ENCODE results near the gene PROM2. TPM values are rescaled to one million over a fixed set of nuclear protein-coding genes. Genes with fewer than 3 reads are reported as not detected.

PROM2 gene
- total and polyA plus RNA-seq, 11 donors, result 0.35 to 1.9 (median 1.1) TPM

- H3K27me3 ChIP-seq, result no peaks in the 10 kb centered on the region
- TF ChIP-seq, protein P1, sequence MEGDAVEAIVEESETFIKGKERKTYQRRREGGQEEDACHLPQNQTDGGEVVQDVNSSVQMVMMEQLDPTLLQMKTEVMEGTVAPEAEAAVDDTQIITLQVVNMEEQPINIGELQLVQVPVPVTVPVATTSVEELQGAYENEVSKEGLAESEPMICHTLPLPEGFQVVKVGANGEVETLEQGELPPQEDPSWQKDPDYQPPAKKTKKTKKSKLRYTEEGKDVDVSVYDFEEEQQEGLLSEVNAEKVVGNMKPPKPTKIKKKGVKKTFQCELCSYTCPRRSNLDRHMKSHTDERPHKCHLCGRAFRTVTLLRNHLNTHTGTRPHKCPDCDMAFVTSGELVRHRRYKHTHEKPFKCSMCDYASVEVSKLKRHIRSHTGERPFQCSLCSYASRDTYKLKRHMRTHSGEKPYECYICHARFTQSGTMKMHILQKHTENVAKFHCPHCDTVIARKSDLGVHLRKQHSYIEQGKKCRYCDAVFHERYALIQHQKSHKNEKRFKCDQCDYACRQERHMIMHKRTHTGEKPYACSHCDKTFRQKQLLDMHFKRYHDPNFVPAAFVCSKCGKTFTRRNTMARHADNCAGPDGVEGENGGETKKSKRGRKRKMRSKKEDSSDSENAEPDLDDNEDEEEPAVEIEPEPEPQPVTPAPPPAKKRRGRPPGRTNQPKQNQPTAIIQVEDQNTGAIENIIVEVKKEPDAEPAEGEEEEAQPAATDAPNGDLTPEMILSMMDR (IDR thresholded peaks at IDR 0.05), result no peak
- TF ChIP-seq POLR2A (IDR thresholded peaks at IDR 0.05), result no peak
- intact Hi-C loops (cut with DNase I), result loop anchor here in 6 of 10 donors (5.0 to 10.0 kb wide), 4 partner anchors 84 to 126 kb away; no protein-coding TSS in a partner anchor
- no peak overlapping the region for H3K4me3 ChIP-seq
- H3K9me3 ChIP-seq, result no peaks in the 10 kb centered on the region
- WGBS, 4 donors, result 75 to 90% (median 81%) methylated on average over 13 of the region's 13 CpGs
- no peaks in the 10 kb centered on the region for H3K4me1 ChIP-seq
- DNase-seq (peak in 1 of 5 donors; percentile 44), ATAC-seq (no peak)
- no peak overlapping the region for H3K27ac ChIP-seq
- no peaks in the 10 kb centered on the region for H3K36me3 ChIP-seq
These were observed 44.4 kb downstream of the PROM2 start for GRCh38 chr2:95318431-95319220.

GRCh38 chr2:95319481-95320343 lies 45.5 kb downstream of the PROM2 start:
- Histone ChIP-seq H3K36me3 (no peaks in the 10 kb centered on the region), H3K9me3 (no peaks in the 10 kb centered on the region), H3K27me3 (no peaks in the 10 kb centered on the region), H3K27ac (no peak overlapping the region), H3K4me1 (no peaks in the 10 kb centered on the region), H3K4me3 (no peak overlapping the region)
- intact Hi-C loops (cut with DNase I), result loop anchor here in 6 of 10 donors (5.0 to 10.0 kb wide), 4 partner anchors 85 to 127 kb away; no protein-coding TSS in a partner anchor
- TF ChIP-seq, protein P1 (IDR thresholded peaks at IDR 0.05), result no peak
- TF ChIP-seq POLR2A (IDR thresholded peaks at IDR 0.05), result no peak
- DNase-seq (peak in 1 of 5 donors; percentile 37), ATAC-seq (no peak)
- 78 to 87% (median 82%) methylated on average over 18 to 23 of the region's 23 CpGs for WGBS, 4 donors

GRCh38 chr2:95320344-95320712 lies 46.1 kb downstream of the PROM2 start:
- DNase-seq (peak in 1 of 5 donors; percentile 33), ATAC-seq (no peak)
- Histone ChIP-seq H3K9me3 (no peaks in the 10 kb centered on the region), H3K4me3 (no peak overlapping the region), H3K4me1 (no peaks in the 10 kb centered on the region), H3K36me3 (no peaks in the 10 kb centered on the region), H3K27me3 (no peaks in the 10 kb centered on the region), H3K27ac (no peak overlapping the region)
- intact Hi-C loops (cut with DNase I), result no loop called here
- 66 to 75% (median 73%) methylated on average over 10 to 11 of the region's 11 CpGs for WGBS, 4 donors
- TF ChIP-seq, protein P1 (IDR thresholded peaks at IDR 0.05), result no peak
- TF ChIP-seq POLR2A (IDR thresholded peaks at IDR 0.05), result no peak
